KOPT-K1 (cell line): ENCODE measurements around the gene FPGS.

Experiments used
- H3K27ac ChIP-seq: fragments of 200-600 bp; sonication (generic); 2 replicates; pipeline ENCODE4 v1.5.1; 2016; ENCODE audit warnings: antibody characterized with exemption, mild to moderate bottlenecking, low read depth, low read length; ENCODE audit not compliant: poor library complexity, severe bottlenecking
- H3K36me3 ChIP-seq: fragments of 200-600 bp; sonication (generic); 2 replicates; pipeline ENCODE4 v1.5.1; 2017; ENCODE audit warnings: antibody characterized with exemption, mild to moderate bottlenecking, low read length, moderate library complexity; ENCODE audit not compliant: insufficient read depth
- H3K9me3 ChIP-seq: fragments of 200-600 bp; sonication (generic); 2 replicates; pipeline ENCODE4 v1.5.1; 2017; ENCODE audit warnings: antibody characterized with exemption, low read length, mild to moderate bottlenecking; ENCODE audit not compliant: insufficient read depth, poor library complexity, severe bottlenecking

The FPGS gene

DNA sequence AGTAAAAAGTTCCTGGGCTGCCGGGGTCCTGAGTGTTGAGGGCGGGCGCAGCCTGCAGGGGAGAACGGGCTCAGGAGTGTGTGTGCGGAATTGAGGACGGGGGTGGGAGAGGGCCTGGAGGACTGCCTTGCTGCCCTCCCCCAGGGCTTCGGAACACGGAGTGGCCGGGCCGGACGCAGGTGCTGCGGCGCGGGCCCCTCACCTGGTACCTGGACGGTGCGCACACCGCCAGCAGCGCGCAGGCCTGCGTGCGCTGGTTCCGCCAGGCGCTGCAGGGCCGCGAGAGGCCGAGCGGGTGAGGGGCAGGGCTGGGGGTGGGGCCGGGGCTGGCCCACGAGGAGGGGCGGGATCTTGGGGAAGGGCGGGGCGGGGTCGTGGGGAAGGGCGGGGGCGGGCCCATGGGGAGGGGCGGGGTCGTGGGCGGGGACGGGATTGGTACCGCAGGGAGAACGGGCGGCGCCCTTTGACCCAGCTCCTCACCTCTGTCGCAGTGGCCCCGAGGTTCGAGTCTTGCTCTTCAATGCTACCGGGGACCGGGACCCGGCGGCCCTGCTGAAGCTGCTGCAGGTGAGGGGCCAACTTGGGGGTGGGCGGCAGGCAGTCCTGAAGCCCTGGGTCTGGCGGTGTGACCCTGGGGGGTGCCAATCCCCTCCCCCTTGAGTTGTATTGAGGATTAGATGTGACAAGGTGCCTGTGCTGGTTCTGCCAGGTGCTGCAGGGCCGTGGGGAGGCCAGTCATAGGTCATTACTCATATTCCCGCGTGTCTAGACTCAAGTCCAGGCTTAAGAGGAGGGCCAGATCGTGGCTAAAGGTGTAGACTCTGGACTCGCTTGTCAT lies 7.1 kb downstream of the FPGS start:
- peaks cover 91% of the 10 kb centered on the region for H3K36me3 ChIP-seq
- H3K9me3 ChIP-seq: no peaks in the 10 kb centered on the region
- no peak overlapping the region for H3K27ac ChIP-seq

DNA sequence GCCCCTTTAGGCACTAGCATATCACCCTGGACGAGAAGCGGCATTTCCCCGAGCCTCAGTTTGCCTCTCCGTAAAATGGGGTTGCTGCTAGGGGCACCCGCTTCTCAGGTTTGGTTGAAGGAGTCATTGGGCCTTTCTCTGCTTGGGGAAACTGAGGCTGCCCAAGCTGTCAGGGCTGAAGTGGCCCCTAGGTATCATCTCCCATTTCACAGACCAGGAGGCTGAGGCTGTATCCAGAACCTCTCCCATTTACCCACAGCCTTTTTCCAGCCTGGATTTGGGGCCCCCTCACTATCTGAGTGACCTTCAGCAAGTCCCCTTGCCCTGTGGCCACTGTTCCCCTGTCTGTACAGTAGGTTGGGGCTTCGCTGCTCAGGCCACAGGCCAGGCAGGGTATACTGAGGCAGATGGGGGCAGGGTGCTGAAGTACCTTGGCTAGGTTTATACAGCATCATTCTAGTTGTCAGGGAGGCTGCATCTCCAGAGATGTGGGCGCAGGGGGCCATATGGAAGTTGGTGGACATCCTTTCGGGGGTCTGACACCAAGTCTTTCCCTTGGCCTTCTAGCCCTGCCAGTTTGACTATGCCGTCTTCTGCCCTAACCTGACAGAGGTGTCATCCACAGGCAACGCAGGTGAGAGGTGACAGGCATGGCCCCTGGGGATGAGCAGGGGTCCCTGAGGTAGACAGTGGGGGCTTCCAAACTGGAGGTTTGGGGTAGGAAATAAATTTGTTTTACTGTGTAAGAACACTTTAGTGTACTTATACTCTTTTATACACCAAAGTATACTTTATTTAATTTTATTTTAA lies 7.9 kb downstream of the FPGS start:
- H3K36me3 ChIP-seq: peaks cover 93% of the 10 kb centered on the region
- no peaks in the 10 kb centered on the region for H3K9me3 ChIP-seq
- no peak overlapping the region for H3K27ac ChIP-seq

- Histone ChIP-seq H3K27ac (no peak overlapping the region), H3K9me3 (no peaks in the 10 kb centered on the region), H3K36me3 (peaks cover 91% of the 10 kb centered on the region)
Measured at GRCh38 chr9:127812011-127812410, 9.3 kb downstream of the FPGS start.

- Histone ChIP-seq H3K36me3 (peaks cover 90% of the 10 kb centered on the region), H3K27ac (no peak overlapping the region), H3K9me3 (no peaks in the 10 kb centered on the region)
Measured at GRCh38 chr9:127812936-127813675, 10.4 kb downstream of the FPGS start.

GRCh38 chr9:127813686-127814226 lies 11.1 kb downstream of the FPGS start:
- Histone ChIP-seq H3K27ac (no peak overlapping the region), H3K9me3 (no peaks in the 10 kb centered on the region), H3K36me3 (peaks cover 86% of the 10 kb centered on the region)

DNA sequence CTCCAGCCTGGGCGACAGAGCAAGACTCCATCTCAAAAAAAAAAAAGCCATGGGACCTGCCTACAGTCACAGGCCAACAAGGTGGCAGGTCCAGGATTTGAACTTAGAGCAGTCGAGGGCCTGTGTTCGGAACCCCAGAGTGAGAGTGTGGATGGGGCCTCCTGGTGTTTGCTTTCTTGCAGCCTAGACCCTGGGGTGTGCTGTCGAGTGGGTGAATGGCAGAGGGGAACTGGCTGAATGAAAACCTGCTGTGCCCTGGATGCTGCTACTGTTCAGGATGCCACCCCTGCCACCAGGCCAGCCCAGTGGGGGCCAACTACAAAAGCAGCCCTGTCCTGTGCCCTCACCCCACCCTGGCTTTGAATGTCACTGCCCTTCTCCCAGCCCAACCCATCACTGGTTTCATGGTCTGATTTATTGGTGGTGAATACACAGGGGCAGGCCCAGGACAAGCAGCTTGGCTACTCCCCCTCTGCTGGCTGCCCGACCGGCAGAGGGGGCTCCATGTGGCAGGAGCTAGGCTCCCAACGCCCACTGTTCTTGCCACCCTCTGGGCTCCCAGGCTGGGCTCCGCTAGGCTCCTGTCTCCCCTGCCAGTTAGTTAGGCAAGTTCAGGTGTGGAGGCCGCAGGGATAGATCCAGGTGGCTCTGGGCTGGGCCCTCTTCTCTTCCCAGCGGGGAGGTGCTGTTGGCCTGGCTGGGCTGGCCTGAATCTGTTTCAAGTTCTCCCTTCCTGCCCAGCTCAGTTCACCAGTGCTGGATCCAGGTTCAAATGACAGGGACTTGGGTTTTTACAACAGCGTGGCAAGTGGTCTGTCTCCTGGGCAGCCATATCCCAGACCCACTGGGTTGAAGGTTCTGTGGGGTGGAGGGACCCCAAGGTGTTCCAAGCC lies 12.2 kb downstream of the FPGS start:
- Histone ChIP-seq H3K36me3 (peaks cover 84% of the 10 kb centered on the region), H3K9me3 (no peaks in the 10 kb centered on the region), H3K27ac (no peak overlapping the region)

DNA sequence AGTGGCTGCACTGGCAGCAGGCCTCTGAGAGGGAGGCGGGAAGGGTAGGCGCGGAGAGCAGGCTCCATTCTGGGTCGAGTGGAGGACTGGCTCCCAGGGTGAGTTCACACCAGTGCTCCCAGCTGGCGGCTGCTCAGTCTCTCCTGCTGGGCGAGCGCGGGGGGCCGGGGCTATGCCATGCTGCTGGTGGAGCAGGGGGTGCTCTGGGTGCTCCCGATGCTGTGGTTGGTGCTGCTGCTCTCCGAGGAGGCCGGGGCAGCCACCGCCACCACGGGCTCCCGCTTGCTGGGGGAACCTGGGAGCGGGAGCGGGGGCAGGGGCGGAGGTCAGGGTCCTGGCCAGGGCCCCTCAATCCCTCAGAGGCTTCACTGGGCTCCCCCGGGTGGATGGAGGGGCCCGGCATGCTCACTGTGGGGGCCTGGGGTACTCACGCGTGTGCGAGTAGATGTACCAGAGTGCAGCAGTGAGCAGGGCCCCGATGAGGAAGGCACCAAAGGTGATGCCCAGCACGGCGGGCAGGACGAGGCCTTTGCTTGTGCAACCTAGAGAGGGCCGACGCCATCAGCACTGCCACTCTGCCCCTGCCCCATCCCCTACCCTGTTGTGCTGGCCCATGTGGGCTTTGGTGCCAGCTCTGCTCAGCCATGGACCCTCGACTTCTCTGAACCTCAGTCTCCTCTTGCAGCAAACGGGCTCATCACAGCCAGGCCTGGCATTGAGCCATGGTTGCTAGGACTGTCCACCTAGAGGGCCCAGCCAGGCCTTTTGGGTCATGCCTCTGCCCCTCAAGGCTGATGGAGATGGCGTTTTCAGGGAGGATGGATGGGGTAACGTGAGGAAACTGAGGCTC lies 13.1 kb downstream of the FPGS start:
- Histone ChIP-seq H3K9me3 (no peaks in the 10 kb centered on the region), H3K27ac (no peak overlapping the region), H3K36me3 (peaks cover 78% of the 10 kb centered on the region)

- Histone ChIP-seq H3K36me3 (peaks cover 75% of the 10 kb centered on the region), H3K27ac (no peak overlapping the region), H3K9me3 (no peaks in the 10 kb centered on the region)
Measured at GRCh38 chr9:127816362-127816725, 13.7 kb downstream of the FPGS start.

DNA sequence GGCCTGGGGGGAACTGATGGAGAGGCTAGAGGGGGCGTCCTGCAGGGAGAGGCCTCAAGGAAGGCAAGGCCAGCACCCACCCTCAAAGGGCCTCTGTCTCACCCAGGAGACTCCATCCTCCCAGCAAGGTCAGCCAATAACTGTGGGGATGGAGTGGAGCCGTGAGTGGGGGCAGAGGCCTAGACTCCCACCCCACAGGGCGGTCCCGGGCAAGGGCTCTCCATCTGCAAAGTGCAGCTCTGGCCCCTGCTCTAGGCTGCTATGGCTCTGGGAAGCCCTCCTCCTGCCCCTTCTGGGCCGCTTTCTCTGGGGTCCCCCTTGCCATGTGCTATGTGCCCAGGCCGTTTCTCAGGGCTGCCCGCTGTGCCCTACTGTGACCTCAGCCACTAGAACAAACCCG lies 14.0 kb downstream of the FPGS start:
- H3K9me3 ChIP-seq: no peaks in the 10 kb centered on the region
- H3K36me3 ChIP-seq: peaks cover 72% of the 10 kb centered on the region
- no peak overlapping the region for H3K27ac ChIP-seq

DNA sequence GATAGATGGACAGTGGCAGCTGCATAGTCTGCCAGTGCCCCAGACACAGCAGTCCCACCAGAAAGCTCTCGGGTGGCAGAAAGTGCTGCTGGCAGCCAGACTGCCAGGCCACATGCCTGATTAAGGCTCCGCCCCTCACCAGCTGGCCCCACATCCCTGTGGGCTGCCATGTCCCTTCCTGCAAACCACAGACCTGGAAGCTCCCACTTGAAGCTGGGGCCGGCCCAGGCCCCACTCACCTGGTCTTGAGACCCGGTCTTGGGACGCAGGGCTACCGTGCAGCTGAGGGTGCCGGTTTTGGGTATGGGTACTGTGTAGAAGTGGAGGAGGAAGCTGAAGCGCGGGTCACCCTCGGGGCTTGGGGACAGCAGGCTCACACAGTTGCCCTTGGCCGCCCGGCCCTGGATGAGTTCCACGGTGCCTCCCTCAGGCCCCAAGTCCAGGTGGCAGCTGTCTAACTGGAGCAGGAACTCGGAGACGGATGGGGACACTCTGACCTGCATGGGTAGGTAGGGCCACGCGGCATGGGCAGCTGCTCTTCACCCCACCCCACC lies 15.3 kb downstream of the FPGS start:
- H3K36me3 ChIP-seq: peaks cover 60% of the 10 kb centered on the region
- H3K9me3 ChIP-seq: no peaks in the 10 kb centered on the region
- no peak overlapping the region for H3K27ac ChIP-seq

- Histone ChIP-seq H3K36me3 (peaks cover 53% of the 10 kb centered on the region), H3K27ac (no peak overlapping the region), H3K9me3 (no peaks in the 10 kb centered on the region)
Measured at GRCh38 chr9:127818574-127818973, 15.9 kb downstream of the FPGS start.

- peaks cover 20% of the 10 kb centered on the region; the same call in 1 of the 2 replicates for H3K36me3 ChIP-seq
- no peaks in the 10 kb centered on the region for H3K9me3 ChIP-seq
- H3K27ac ChIP-seq: no peak overlapping the region
Measured at GRCh38 chr9:127822108-127822507, 19.4 kb downstream of the FPGS start.

DNA sequence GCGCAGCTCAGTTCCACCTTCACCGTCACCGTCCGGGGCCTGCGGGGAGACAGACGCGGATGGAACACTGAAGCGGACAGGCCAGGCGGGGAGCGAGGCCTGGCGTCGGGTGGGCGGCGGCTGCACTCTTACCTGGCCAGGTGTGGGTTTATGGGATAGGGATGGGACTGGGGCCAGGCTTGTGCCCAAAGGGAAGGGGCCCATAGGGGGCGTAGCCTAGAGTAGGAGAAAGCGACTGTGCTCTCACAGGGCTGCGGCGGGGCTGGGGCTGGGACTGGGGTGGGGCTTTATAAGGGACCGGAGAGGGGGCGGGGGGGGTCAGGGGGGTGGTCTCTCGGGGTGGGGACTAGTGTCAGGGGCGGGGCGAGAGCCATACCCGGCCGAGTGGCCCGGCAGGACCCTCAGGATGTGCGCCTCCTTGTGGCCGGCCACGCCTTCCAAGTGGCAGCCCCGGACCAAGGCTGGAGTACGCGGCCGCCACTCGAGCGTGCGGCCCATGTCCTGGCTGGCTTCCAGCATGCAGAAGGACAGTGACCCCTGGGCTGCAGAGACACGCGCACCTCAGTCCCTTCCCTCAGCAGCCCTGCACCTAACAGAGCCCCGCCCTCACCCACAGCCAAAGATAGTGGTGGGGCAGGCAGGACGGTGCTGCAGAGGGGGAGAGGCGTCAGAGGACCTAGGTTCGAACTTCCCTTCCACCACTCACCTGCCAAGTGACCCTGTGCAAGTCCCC lies 22.8 kb downstream of the FPGS start:
- no peak overlapping the region for H3K27ac ChIP-seq
- H3K9me3 ChIP-seq: no peaks in the 10 kb centered on the region
- H3K36me3 ChIP-seq: no peaks in the 10 kb centered on the region
